IMR-90 (cell line): ENCODE data around the gene INPP5J. TPM values are rescaled to one million over a fixed set of nuclear protein-coding genes. Genes with fewer than 3 reads are reported as not detected.

Source experiments
- ATAC-seq: fragments of 200-7000 bp; cut with Tn5 transposase; 2 replicates; pipeline ENCODE4 v1.9.1; 2020; ENCODE audit warnings: low read depth, mild to moderate bottlenecking, moderate library complexity
- BruUV-seq: library from RNA; stranded (reverse); fragments of 400-500 nt; replicated peaks from 2 replicates; lab custom pipeline; 2021; lab: Mats Ljungman, UMichigan
- CTCF ChIA-PET: fragments of 300-600 bp; formaldehyde crosslinking; extraction: SDS; loops from one replicate; lab custom pipeline; 2021; ENCODE audit warnings: antibody characterized with exemption; lab: Yijun Ruan, JAX
- POLR2A ChIA-PET: fragments of 300-600 bp; sonication (Branson Sonifier 250); formaldehyde crosslinking; loops from one replicate; lab custom pipeline; 2022; ENCODE audit warnings: antibody characterized with exemption; ENCODE audit not compliant: unreplicated experiment; lab: Charles Lee
- DNase-seq: peaks from one replicate; pipeline ENCODE4 v3.0.0; 2013
- H2AFZ ChIP-seq: replicated peaks from 2 replicates; pipeline ENCODE3; 2013; ENCODE audit warnings: low read length, mild to moderate bottlenecking; ENCODE audit not compliant: poor library complexity
- H2AK5ac ChIP-seq: 2 replicates; pipeline ENCODE4 v1.6.1; 2013; ENCODE audit warnings: low read depth, low read length, inconsistent platforms
- H2AK9ac ChIP-seq: replicated peaks from 2 replicates; pipeline ENCODE3; 2013; ENCODE audit warnings: mild to moderate bottlenecking, low read depth, low read length, moderate library complexity; ENCODE audit not compliant: poor library complexity
- H2BK120ac ChIP-seq: 2 replicates; pipeline ENCODE4 v1.6.1; 2013; ENCODE audit warnings: low read depth, low read length, inconsistent platforms
- H2BK15ac ChIP-seq: 3 replicates; pipeline ENCODE4 v1.6.1; 2013; ENCODE audit warnings: low read depth, low read length, inconsistent platforms
- H2BK20ac ChIP-seq: 2 replicates; pipeline ENCODE4 v1.6.1; 2013; ENCODE audit warnings: low read depth, mild to moderate bottlenecking, inconsistent platforms, low read length, moderate library complexity
- H2BK5ac ChIP-seq: 2 replicates; pipeline ENCODE4 v1.6.1; 2013; ENCODE audit warnings: mild to moderate bottlenecking, low read depth, low read length, inconsistent platforms; ENCODE audit not compliant: poor library complexity, severe bottlenecking
- H3K14ac ChIP-seq: replicated peaks from 2 replicates; pipeline ENCODE4 v1.6.1; 2013; ENCODE audit warnings: low read depth, low read length, inconsistent platforms
- H3K18ac ChIP-seq: 2 replicates; pipeline ENCODE4 v1.6.1; 2013; ENCODE audit warnings: low read depth, low read length, control low read depth
- H3K23ac ChIP-seq: 2 replicates; pipeline ENCODE4 v1.6.1; 2013; ENCODE audit warnings: low read depth, low read length, inconsistent platforms
- H3K27ac ChIP-seq: 2 replicates; pipeline ENCODE4 v1.5.1; 2013; ENCODE audit warnings: mild to moderate bottlenecking, control low read depth, low read length; ENCODE audit not compliant: insufficient read depth
- H3K27me3 ChIP-seq: 2 replicates; pipeline ENCODE4 v1.6.1; 2013; ENCODE audit warnings: low read length; ENCODE audit not compliant: control insufficient read depth, insufficient read depth
- H3K36me3 ChIP-seq: 2 replicates; pipeline ENCODE4 v1.6.1; 2013; ENCODE audit warnings: low read length, mixed read lengths; ENCODE audit not compliant: control insufficient read depth, insufficient read depth
- H3K4ac ChIP-seq: 2 replicates; pipeline ENCODE4 v1.6.1; 2013; ENCODE audit warnings: low read depth, low read length, inconsistent platforms
- H3K4me1 ChIP-seq: 2 replicates; pipeline ENCODE4 v1.6.1; 2013; ENCODE audit warnings: low read length, mixed read lengths; ENCODE audit not compliant: control insufficient read depth, insufficient read depth
- H3K4me2 ChIP-seq: 2 replicates; pipeline ENCODE4 v1.6.1; 2013; ENCODE audit warnings: low read depth, mild to moderate bottlenecking, control low read depth, low read length, moderate library complexity
- H3K4me3 ChIP-seq: 2 replicates; pipeline ENCODE4 v1.5.1; 2013; ENCODE audit warnings: low read depth, mild to moderate bottlenecking, control low read depth, low read length, moderate library complexity; ENCODE audit not compliant: insufficient read depth
- H3K56ac ChIP-seq: 2 replicates; pipeline ENCODE4 v1.6.1; 2013; ENCODE audit warnings: low read length, inconsistent platforms; ENCODE audit not compliant: insufficient read depth; ENCODE audit errors: extremely low read depth
- H3K79me1 ChIP-seq, 2 experiments: 2 replicates each; pipeline ENCODE4 v1.6.1; 2013; ENCODE audit warnings: low read length in 2 of 2, inconsistent platforms in 1 of 2, low read depth in 1 of 2
- H3K9ac ChIP-seq: 2 replicates; pipeline ENCODE4 v1.6.1; 2013; ENCODE audit warnings: low read depth, low read length, control low read depth
- H3K9me1 ChIP-seq: 2 replicates; pipeline ENCODE4 v1.6.1; 2013; ENCODE audit warnings: low read length, inconsistent platforms; ENCODE audit not compliant: insufficient read depth
- H3K9me3 ChIP-seq: 2 replicates; pipeline ENCODE4 v1.6.1; 2013; ENCODE audit warnings: low read length; ENCODE audit not compliant: control insufficient read depth, insufficient read depth
- H4K20me1 ChIP-seq: 2 replicates; pipeline ENCODE4 v1.6.1; 2013; ENCODE audit warnings: low read length, inconsistent platforms; ENCODE audit not compliant: insufficient read depth
- H4K5ac ChIP-seq: 2 replicates; pipeline ENCODE4 v1.6.1; 2013; ENCODE audit warnings: mild to moderate bottlenecking, low read depth, low read length, control low read depth
- H4K8ac ChIP-seq, 2 experiments: 2 replicates each; pipeline ENCODE4 v1.6.1; 2013; ENCODE audit warnings: low read depth in 2 of 2, low read length in 2 of 2, control low read depth in 1 of 2, inconsistent platforms in 1 of 2
- H4K91ac ChIP-seq: 2 replicates; pipeline ENCODE4 v1.6.1; 2013; ENCODE audit warnings: low read depth, low read length, inconsistent platforms; ENCODE audit not compliant: insufficient read depth
- BHLHE40 ChIP-seq: fragments of 150-350 bp; IDR thresholded peaks from 2 replicates; pipeline ENCODE4 v1.6.1; 2016; ENCODE audit warnings: mild to moderate bottlenecking, low read depth, low read length
- FOS ChIP-seq: fragments of 150-350 bp; IDR thresholded peaks from 2 replicates; pipeline ENCODE4 v1.6.1; 2016; ENCODE audit warnings: low read depth, low read length
- MAFK ChIP-seq: IDR thresholded peaks from 2 replicates; pipeline ENCODE4 v1.6.1; 2012; ENCODE audit warnings: low read depth, low read length, improper control_type of control experiment
- MXI1 ChIP-seq: IDR thresholded peaks from 2 replicates; pipeline ENCODE4 v1.6.1; 2012; ENCODE audit warnings: low read depth, mild to moderate bottlenecking, low read length, moderate library complexity, borderline replicate concordance
- POLR2A ChIP-seq: IDR thresholded peaks from 2 replicates; pipeline ENCODE4 v1.6.1; 2012; ENCODE audit warnings: mild to moderate bottlenecking, low read depth, low read length
- RAD21 ChIP-seq: IDR thresholded peaks from 2 replicates; pipeline ENCODE4 v1.6.1; 2012; ENCODE audit warnings: low read length, improper control_type of control experiment
- RCOR1 ChIP-seq: IDR thresholded peaks from 2 replicates; pipeline ENCODE4 v1.6.1; 2012; ENCODE audit warnings: mild to moderate bottlenecking, low read length, improper control_type of control experiment; ENCODE audit not compliant: insufficient replicate concordance
- RFX5 ChIP-seq: IDR thresholded peaks from 2 replicates; pipeline ENCODE4 v1.8.0; 2012; ENCODE audit warnings: low read depth, mild to moderate bottlenecking, low read length, moderate library complexity
- SMC3 ChIP-seq: fragments of 150-350 bp; IDR thresholded peaks from 2 replicates; pipeline ENCODE4 v1.6.1; 2016; ENCODE audit warnings: low read depth, mild to moderate bottlenecking, antibody characterized with exemption, low read length, moderate library complexity
- USF2 ChIP-seq: fragments of 150-350 bp; IDR thresholded peaks from 2 replicates; pipeline ENCODE4 v1.6.1; 2017; ENCODE audit warnings: mild to moderate bottlenecking, antibody characterized with exemption, low read length, low read depth
- WGBS, 2 experiments: methylation state at CpG; one replicate each; pipeline versions ENCODE4 v1.1.5 to v1.1.7; 2013; ENCODE audit warnings: missing lambda C conversion rate in 2 of 2; ENCODE audit not compliant: insufficient read length in 1 of 2; ENCODE audit errors: extremely low coverage in 2 of 2; 5-methylcytosine and 5-hydroxymethylcytosine counted together
- dilution Hi-C: fragments of 300-500 bp; cut with HindIII; formaldehyde crosslinking; loops from one replicate; pipeline ENCODE4 v1.14.3; 2018; ENCODE audit warnings: low sequenced_read_pairs; ENCODE audit not compliant: unreplicated experiment
- in situ Hi-C: fragments of 300-500 bp; cut with MboI; formaldehyde crosslinking; loops from 3 replicates; pipeline ENCODE4 v1.14.3; 2019; ENCODE audit warnings: low sequenced_read_pairs, inconsistent platforms, mixed read lengths
- intact Hi-C: fragments of 100-400 bp; cut with micrococcal nuclease; formaldehyde crosslinking; loops from 2 replicates; pipeline ENCODE4 v1.10.0; 2022
- polyA plus RNA-seq, 3 experiments: library from polyadenylated mRNA; depleted of rRNA; stranded (reverse); fragments of >200 nt; gene quantifications; 2 replicates each; pipeline ENCODE4 v1.2.3, GENCODE V29; 2012; ENCODE audit warnings: low replicate concordance in 1 of 3
- total RNA-seq: library from RNA; depleted of rRNA; stranded (reverse); fragments of >200 nt; gene quantifications from 2 replicates; pipeline ENCODE4 v1.2.3, GENCODE V29; 2012
- TF ChIP-seq, protein P1 (sequence below): fragments of 150-350 bp; IDR thresholded peaks from 2 replicates; pipeline ENCODE4 v1.6.1; 2016; ENCODE audit warnings: low read depth, mild to moderate bottlenecking, low read length, moderate library complexity, borderline replicate concordance
- TF ChIP-seq, protein P2 (sequence below): conservative IDR thresholded peaks from 2 replicates; pipeline ENCODE4 v1.5.1; 2012; ENCODE audit warnings: mild to moderate bottlenecking, low read depth, low read length, improper control_type of control experiment

Gene INPP5J
- total and polyA plus RNA-seq, 2 of the 4 experiments (the other 2 are of a cell fraction): 0.36 to 2.2 TPM

GRCh38 chr22:31126128-31126868, 3.5 kb downstream of the INPP5J start:
- intact Hi-C loops: no loop called here
- no CpG with 5 or more reads among the region's 22 CpGs for WGBS, 2 experiments
- H3K27ac ChIP-seq: no peak overlapping the region

More at GRCh38 chr22:31126128-31126868, 3.5 kb downstream of the INPP5J start:
- Histone ChIP-seq H3K14ac (no peak overlapping the region), H3K4me1 (peaks cover 5% of the 10 kb centered on the region), H2BK120ac (no peak overlapping the region), H2BK20ac (no peak overlapping the region), H3K18ac (no peak overlapping the region), H3K9me1 (no peaks in the 10 kb centered on the region; the same call in 1 of the 2 replicates), H3K4me2 (no peak overlapping the region), H3K79me1 (peaks cover 0 to 4% of the 10 kb centered on the region in 2 experiments; a peak in 1 of 4 replicates), H2BK15ac (no peak overlapping the region), H3K27me3 (no peaks in the 10 kb centered on the region; the same call in 1 of the 2 replicates), H2AK5ac (no peak overlapping the region; the same call in 1 of the 2 replicates), H4K20me1 (no peaks in the 10 kb centered on the region), H4K5ac (no peak overlapping the region), H3K9me3 (no peaks in the 10 kb centered on the region), H2AFZ (peak overlapping the region; percentile 51), H3K23ac (no peak overlapping the region), H4K91ac (no peak overlapping the region), H4K8ac (no peak overlapping the region), H3K4ac (no peak overlapping the region), H2AK9ac (peak overlapping the region; percentile 72), H3K56ac (no peak overlapping the region), H3K36me3 (no peaks in the 10 kb centered on the region), H2BK5ac (no peak overlapping the region), H3K4me3 (no peak overlapping the region), H3K9ac (no peak overlapping the region)
- no peak for ATAC-seq
- TF ChIP-seq BHLHE40 (no peak), RCOR1 (no peak), POLR2A (no peak), FOS (no peak), SMC3 (no peak), RAD21 (no peak), USF2 (no peak), MXI1 (no peak), MAFK (no peak), RFX5 (no peak)
- TF ChIP-seq, protein P1, sequence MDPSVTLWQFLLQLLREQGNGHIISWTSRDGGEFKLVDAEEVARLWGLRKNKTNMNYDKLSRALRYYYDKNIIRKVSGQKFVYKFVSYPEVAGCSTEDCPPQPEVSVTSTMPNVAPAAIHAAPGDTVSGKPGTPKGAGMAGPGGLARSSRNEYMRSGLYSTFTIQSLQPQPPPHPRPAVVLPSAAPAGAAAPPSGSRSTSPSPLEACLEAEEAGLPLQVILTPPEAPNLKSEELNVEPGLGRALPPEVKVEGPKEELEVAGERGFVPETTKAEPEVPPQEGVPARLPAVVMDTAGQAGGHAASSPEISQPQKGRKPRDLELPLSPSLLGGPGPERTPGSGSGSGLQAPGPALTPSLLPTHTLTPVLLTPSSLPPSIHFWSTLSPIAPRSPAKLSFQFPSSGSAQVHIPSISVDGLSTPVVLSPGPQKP: no peak
- TF ChIP-seq, protein P2, sequence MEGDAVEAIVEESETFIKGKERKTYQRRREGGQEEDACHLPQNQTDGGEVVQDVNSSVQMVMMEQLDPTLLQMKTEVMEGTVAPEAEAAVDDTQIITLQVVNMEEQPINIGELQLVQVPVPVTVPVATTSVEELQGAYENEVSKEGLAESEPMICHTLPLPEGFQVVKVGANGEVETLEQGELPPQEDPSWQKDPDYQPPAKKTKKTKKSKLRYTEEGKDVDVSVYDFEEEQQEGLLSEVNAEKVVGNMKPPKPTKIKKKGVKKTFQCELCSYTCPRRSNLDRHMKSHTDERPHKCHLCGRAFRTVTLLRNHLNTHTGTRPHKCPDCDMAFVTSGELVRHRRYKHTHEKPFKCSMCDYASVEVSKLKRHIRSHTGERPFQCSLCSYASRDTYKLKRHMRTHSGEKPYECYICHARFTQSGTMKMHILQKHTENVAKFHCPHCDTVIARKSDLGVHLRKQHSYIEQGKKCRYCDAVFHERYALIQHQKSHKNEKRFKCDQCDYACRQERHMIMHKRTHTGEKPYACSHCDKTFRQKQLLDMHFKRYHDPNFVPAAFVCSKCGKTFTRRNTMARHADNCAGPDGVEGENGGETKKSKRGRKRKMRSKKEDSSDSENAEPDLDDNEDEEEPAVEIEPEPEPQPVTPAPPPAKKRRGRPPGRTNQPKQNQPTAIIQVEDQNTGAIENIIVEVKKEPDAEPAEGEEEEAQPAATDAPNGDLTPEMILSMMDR: no peak
- dilution Hi-C loops (no loop called here), in situ Hi-C loops (no loop called here)
- no TSS peak for BruUV-seq
- ChIA-PET POLR2A (no interaction called here), CTCF (no interaction called here)
- no peak for DNase-seq
